Right ventricle myocardium inferior (tissue), 1 donor: ENCODE data around the gene GLIS1. TPM values are rescaled to one million over a fixed set of nuclear protein-coding genes. Genes with fewer than 3 reads are reported as not detected.

Source experiments
- ATAC-seq: fragments of 200-7000 bp; cut with Tn5 transposase; one replicate; pipeline ENCODE4 v1.9.1; 2020; ENCODE audit warnings: mild to moderate bottlenecking, moderate library complexity
- DNase-seq: peaks from one replicate; pipeline ENCODE4 v3.0.0; 2021; ENCODE audit errors: missing footprints
- intact Hi-C: fragments of 100-400 bp; cut with DNase I; formaldehyde crosslinking; loops from one replicate; pipeline ENCODE4 v1.11.0; 2022
- total RNA-seq: library from RNA; stranded (reverse); fragmentation: NEBNext Ultra II Directional; extraction: Animal tissue kit (Norgen Biotek cat#: 25700); gene quantifications from one replicate; pipeline ENCODE4 v1.2.1, GENCODE V29; 2021
- donor health status: DM: no; HTN: yes; CAD: no; lungs with severe emphysema.

GLIS1 gene
- total RNA-seq, 1 donor from 2014 or later, result not detected

- ATAC-seq (no peak), DNase-seq (no peak)
- intact Hi-C loops, result no loop called here
Measured at GRCh38 chr1:53698384-53698980, 40.5 kb downstream of the GLIS1 start.

DNA sequence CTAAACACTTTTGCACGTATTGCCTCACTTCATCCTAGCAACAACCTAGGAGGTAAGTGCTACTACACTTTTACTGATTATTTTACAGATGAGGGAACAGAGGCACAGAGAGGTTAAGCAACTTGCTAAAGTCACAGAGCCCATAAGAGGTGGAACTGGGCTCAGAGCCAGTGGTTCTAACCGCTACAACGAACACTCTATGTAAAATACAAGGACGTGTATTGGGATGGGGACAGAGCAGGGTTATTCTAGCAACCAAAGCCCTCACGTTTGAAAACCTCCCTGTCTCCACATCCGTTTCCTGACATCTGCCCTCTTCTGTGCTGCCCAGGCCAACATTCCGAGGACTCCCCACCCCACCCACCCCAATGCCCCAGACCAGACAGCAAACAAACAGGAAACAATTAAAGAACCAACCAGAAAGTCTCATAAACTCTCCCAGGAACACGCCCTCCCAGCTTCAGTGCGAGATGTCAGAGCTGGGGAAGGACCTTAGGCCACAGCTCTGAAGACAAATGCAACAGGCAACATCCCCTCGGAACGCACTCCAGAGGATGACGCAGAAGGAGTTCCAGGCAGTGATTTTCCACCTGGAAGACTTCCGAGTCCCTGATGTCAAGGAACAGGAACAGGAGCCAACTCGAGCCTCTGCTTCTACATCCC lies 41.1 kb downstream of the GLIS1 start:
- DNase-seq (no peak), ATAC-seq (no peak)
- intact Hi-C loops, result no loop called here

GRCh38 chr1:53696990-53697389 lies 42.0 kb downstream of the GLIS1 start:
- no peak for ATAC-seq
- intact Hi-C loops, result no loop called here
- DNase-seq, result no peak

DNA sequence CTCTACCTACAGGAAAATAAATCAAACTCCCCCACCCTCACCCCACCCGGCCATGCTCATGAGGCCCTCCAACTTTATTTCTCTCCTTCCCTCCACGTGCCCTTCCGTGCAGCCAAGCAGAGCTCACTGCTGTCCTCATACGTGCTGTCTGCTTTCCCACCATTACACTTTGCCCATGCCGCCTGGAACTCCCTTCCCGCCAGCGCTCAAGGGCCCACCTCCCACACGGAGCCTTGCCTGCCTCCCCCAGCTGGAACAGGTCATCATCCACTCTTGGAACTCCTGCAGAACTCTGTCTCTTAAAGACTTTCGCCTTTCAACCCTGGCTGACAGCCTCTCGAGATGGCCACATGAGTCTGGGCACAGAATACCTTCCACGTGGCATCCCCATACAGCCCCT lies 42.4 kb downstream of the GLIS1 start:
- DNase-seq, result no peak
- intact Hi-C loops, result no loop called here
- ATAC-seq, result no peak

DNA sequence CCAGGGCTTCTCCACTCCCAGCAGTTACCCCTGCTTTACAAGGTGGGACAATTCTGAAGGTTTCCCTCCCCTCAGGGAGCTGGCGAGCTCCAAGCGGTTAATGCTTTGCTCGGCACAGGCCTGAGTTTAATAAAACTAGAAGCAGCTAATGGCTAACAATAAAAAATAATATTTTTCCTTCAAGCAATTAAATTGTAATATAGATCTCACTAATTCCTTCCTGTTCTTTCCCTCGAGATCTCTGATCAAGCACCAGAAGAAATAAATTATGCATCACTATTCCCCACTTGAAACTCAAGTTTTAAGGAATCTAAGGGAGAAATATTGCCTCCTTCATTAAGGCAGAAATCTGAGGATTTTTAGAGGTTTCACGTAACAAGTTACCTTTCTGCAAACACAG lies 42.9 kb downstream of the GLIS1 start:
- ATAC-seq, result no peak
- intact Hi-C loops, result no loop called here
- DNase-seq, result no peak

GRCh38 chr1:53695116-53695515 lies 43.8 kb downstream of the GLIS1 start:
- DNase-seq (no peak), ATAC-seq (no peak)
- intact Hi-C loops, result no loop called here

DNA sequence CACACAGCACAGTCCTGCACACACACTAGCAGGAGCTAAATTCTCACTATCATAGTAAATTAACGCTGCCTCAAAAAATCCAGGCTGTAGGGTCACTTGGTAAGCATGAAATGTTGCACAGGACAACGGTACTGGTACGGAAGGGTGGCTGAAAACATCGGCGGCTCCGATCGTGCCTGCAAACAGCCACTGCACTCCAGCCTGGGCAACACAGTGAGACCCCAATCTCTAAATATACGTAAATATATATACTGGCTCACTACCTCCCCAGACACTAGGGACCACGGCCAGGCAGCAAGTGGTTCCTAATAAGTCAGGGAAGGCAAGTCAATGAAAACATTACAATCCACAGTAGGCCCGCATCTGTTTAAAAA lies 44.3 kb downstream of the GLIS1 start:
- ATAC-seq (no peak), DNase-seq (no peak)
- intact Hi-C loops, result no loop called here

GRCh38 chr1:53693773-53694717 lies 44.9 kb downstream of the GLIS1 start:
- no peak for ATAC-seq
- DNase-seq, result no peak
- intact Hi-C loops, result no loop called here

- ATAC-seq, result no peak
- intact Hi-C loops, result no loop called here
- no peak for DNase-seq
Measured at GRCh38 chr1:53693339-53693738, 45.6 kb downstream of the GLIS1 start.

DNA sequence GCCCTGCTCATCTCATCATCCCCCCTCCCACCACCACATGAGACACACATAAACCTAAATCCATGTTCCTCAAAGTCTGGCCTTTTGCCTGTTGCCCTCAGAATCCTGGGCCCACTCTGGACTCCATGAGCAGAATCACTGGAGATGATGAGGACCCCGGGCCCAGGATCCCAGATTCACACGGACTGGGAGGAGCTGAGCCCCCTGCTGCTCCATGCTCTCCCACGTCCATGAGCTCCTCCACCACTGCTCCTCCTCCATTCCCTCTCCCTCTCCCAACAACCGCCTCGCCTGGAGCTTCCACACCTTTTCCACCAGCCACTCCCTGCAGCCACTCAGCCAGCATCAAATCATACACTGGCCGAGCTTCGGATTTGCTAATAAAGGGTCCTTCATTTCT lies 47.6 kb downstream of the GLIS1 start:
- ATAC-seq (no peak), DNase-seq (no peak)
- intact Hi-C loops, result no loop called here

- intact Hi-C loops, result no loop called here
- ATAC-seq (no peak), DNase-seq (no peak)
Measured at GRCh38 chr1:53690411-53690810, 48.6 kb downstream of the GLIS1 start.

GRCh38 chr1:53689736-53690326 lies 49.1 kb downstream of the GLIS1 start:
- DNase-seq, result no peak
- no peak for ATAC-seq
- intact Hi-C loops, result no loop called here

- ATAC-seq (no peak), DNase-seq (no peak)
- intact Hi-C loops, result no loop called here
Measured at GRCh38 chr1:53689223-53689622, 49.7 kb downstream of the GLIS1 start.

DNA sequence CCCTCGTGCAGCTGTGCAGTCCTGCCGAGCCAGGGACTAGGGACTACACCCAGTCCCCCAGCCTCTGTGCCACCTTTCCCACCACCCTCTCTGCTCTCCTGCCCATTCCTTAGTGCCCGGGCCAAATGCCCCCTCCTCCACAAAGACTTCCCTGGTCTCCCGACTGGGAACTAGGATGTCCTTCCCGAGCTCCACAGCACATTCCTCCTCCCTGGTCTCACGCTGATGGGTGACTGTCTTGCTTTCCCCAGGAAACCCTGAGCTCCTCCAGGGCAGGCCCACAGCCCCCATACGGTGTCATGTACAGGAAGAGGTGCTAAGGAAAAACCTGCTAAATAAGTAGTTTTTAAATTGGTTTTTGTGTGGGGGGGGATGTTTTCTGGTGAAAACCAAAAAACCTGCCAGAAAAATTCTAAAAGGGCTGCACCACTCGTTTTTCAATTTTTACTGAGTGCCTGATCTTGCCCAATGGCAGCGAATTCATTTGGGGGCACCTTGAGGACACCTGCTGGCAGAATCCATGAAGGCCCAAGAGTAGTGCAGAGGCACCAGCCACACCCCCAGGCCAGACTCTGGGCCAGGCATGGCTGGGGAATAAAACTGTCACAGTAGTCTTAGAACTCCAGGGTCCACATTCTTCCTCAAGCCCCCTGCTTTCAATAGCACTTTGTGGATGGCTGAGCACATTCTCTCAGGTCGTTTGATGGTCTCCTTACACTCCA lies 50.4 kb downstream of the GLIS1 start:
- intact Hi-C loops, result no loop called here
- ATAC-seq (no peak), DNase-seq (no peak)

- DNase-seq (no peak), ATAC-seq (no peak)
- intact Hi-C loops, result no loop called here
Measured at GRCh38 chr1:53687901-53688300, 51.1 kb downstream of the GLIS1 start.

GRCh38 chr1:53687426-53687825 lies 51.5 kb downstream of the GLIS1 start:
- DNase-seq (no peak), ATAC-seq (no peak)
- intact Hi-C loops, result no loop called here

- intact Hi-C loops, result no loop called here
- ATAC-seq (no peak), DNase-seq (no peak)
Measured at GRCh38 chr1:53686965-53687267, 52.0 kb downstream of the GLIS1 start.

DNA sequence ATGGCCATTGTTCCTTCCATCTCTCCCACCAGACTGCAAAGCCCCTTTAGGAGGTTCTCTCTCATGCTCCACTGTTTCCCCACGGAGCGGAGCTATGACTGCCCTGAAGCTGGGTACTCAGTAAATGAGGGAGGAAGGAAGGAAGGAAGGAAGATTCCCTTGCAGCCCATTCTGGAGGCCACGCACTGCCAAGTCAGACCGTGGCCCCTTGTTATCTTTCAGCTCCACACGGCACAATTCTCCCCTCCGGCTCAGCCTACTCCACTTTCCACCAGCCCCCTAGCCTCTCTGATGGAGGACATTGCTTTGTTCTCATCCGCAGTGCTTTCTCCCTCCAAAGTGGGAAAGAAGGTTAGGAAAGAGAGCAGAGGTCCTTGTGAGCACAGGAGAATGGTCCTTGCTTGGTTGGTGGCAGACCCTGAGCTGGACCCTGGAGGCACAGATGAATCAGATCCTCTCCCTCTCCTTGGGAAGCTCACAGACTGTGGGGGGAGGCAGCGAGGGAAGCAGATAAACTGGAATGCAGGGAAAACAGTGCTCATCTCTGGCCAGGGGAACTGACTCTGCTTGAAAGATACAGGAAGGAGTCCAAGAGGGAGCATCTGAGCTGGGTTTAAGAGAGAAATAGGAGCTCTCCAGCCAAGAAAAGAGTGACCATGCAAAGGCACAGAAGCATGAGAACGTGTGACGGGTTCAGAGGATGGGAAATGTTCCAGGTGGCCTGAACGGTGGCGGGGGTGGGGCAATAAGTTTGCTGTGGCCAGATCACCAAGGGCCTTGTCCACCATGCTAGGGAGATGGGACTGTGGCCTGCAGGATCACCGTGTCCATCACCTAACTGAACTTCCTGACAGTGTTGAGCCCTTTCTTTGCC lies 52.6 kb downstream of the GLIS1 start:
- DNase-seq, result no peak
- ATAC-seq, result no peak
- intact Hi-C loops, result no loop called here
